Activated T-helper 17 cell treated with anti-CD3 and anti-CD28 coated beads, Interleukin-2, amount 50 U/mL, for 72 hours (primary cell): ENCODE data around the gene RASGRF1. TPM values are rescaled to one million over a fixed set of nuclear protein-coding genes. Genes with fewer than 3 reads are reported as not detected.
"Not testable (repeated sequence)": the region's sequence is repeated elsewhere in the genome, so short reads cannot be mapped to it uniquely, and the experiment has no call there.

ENCODE experiments used
- ATAC-seq: fragments of 150-1000 bp; cut with Tn5 transposase; replicated peaks from 2 replicates; pipeline ENCODE4 v1.10.0; 2021; ENCODE audit warnings: mild to moderate bottlenecking, moderate library complexity
- H3K27ac Mint-ChIP-seq: one replicate; pipeline ENCODE4 v1.8.0; 2022; ENCODE audit warnings: mixed read lengths
- H3K27me3 Mint-ChIP-seq: one replicate; pipeline ENCODE4 v1.8.0; 2022; ENCODE audit warnings: mixed read lengths
- H3K36me3 Mint-ChIP-seq: one replicate; pipeline ENCODE4 v1.8.0; 2022; ENCODE audit warnings: low read depth, mild to moderate bottlenecking, mixed read lengths
- H3K4me1 Mint-ChIP-seq: one replicate; pipeline ENCODE4 v1.8.0; 2022; ENCODE audit warnings: mixed read lengths
- H3K4me3 Mint-ChIP-seq: one replicate; pipeline ENCODE4 v1.8.0; 2022; ENCODE audit warnings: mild to moderate bottlenecking, mixed read lengths
- H3K9me3 Mint-ChIP-seq: one replicate; pipeline ENCODE4 v1.8.0; 2022; ENCODE audit warnings: mixed read lengths
- total RNA-seq, 2 donors: library from RNA; stranded (reverse); gene quantifications; one replicate each; pipeline ENCODE4 v1.2.3, GENCODE V29; 2022

RASGRF1 gene
- total RNA-seq, 2 donors from 2014 or later = not detected

DNA sequence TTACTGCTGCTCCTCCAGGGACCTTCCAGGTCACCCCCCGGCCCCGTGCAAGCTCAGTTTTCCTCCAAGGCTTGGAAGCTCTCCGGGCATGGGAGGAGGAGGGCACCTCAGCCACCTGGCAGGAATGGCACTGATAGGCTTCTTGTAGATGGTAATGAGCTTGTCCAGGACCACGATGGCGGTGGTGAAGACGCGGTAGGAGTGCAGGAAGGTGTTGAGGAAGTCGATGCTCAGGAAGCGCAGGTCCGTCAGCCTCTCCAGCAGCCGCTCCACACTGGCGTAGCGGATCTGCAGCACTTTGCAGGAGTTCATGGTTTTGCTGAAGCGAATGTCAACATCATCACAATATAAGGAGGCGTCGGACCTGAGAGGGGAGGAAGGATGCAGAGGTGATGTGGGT lies 84.5 kb downstream of the RASGRF1 start:
- Mint-ChIP-seq H3K27ac (no peak overlapping the region), H3K4me1 (peaks cover 9% of the 10 kb centered on the region), H3K4me3 (no peak overlapping the region), H3K36me3 (no peaks in the 10 kb centered on the region), H3K27me3 (no peaks in the 10 kb centered on the region), H3K9me3 (no peaks in the 10 kb centered on the region)
- ATAC-seq = no peak

- Mint-ChIP-seq H3K36me3 (no peaks in the 10 kb centered on the region), H3K4me1 (peaks cover 9% of the 10 kb centered on the region), H3K4me3 (no peak overlapping the region), H3K9me3 (no peaks in the 10 kb centered on the region), H3K27me3 (no peaks in the 10 kb centered on the region), H3K27ac (peak overlapping the region; percentile 82)
- ATAC-seq = peak; percentile 81
Measured at GRCh38 chr15:79004336-79004735, 86.2 kb downstream of the RASGRF1 start.

DNA sequence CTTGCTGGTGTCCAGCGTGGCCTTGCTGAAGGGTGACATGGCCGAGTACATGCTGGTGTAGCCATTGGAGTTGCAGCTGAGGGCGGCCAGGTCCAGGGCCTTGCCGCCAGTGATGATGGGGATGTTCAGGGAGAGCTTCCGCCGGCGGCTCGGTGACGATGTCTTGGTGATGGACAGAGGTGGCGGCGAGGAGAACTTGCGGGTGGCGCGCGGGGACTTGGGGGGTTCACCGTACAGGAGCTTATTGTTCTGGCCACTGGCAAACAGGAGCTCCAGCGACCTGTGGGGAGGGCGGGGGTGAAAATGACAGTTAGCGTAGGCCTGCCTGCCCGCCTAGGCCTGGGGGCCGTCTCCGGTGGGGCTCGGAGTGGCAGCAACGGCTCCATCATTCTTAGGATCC lies 86.7 kb downstream of the RASGRF1 start:
- Mint-ChIP-seq H3K27ac (no peak overlapping the region), H3K4me3 (no peak overlapping the region), H3K9me3 (no peaks in the 10 kb centered on the region), H3K27me3 (no peaks in the 10 kb centered on the region), H3K4me1 (peaks cover 9% of the 10 kb centered on the region), H3K36me3 (no peaks in the 10 kb centered on the region)
- no peak for ATAC-seq

- H3K27ac Mint-ChIP-seq = no peak overlapping the region
Measured at GRCh38 chr15:79003301-79003700, 87.3 kb downstream of the RASGRF1 start.

DNA sequence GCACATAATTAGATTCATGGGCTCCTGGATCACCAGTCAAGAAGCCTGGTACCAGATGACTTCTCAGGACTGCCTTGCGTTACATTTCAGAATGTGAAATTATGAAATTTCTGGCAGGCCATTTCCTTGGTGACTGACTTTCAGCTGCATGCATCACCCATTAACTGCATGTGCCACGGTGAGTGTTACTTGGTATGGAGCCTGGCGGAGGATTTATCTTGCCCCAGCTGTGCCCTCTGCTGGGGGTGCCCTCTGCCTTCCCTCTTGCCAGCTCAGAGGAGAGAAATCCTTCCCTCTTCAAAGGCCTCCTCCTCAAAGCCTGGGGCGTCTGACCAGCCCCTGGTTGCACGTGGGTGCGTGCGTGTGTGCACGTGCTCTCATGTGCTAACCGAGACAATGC lies 88.0 kb downstream of the RASGRF1 start:
- Mint-ChIP-seq H3K4me1 (peaks cover 9% of the 10 kb centered on the region), H3K27me3 (no peaks in the 10 kb centered on the region), H3K4me3 (no peak overlapping the region), H3K36me3 (no peaks in the 10 kb centered on the region), H3K9me3 (no peaks in the 10 kb centered on the region), H3K27ac (peak overlapping the region; percentile 44)
- ATAC-seq = no peak

More at GRCh38 chr15:79003301-79003700, 87.3 kb downstream of the RASGRF1 start:
- H3K36me3 Mint-ChIP-seq = no peaks in the 10 kb centered on the region
- no peaks in the 10 kb centered on the region for H3K27me3 Mint-ChIP-seq
- ATAC-seq = no peak
- peaks cover 9% of the 10 kb centered on the region for H3K4me1 Mint-ChIP-seq
- no peak overlapping the region for H3K4me3 Mint-ChIP-seq
- H3K9me3 Mint-ChIP-seq = no peaks in the 10 kb centered on the region

DNA sequence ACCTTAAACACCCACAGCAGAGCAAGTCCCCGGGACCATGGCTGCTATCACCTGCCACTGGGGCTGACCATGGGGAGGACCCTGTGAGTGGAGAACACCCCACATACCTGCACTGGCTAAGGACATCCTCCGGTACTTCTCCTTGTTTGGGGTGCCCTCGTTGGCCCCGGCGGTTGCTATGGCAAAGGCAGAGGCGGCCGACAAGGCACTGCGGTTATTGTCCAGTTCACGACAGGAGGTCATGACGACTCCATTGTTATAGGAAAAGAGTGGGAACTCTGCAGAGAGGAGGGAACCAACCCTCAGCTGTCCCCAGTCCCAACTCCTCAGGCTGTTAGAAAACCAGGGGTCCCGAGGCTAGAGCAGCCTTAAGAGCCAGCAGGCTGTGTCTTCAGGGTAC lies 90.9 kb downstream of the RASGRF1 start:
- H3K4me3 Mint-ChIP-seq = no peak overlapping the region
- no peaks in the 10 kb centered on the region for H3K27me3 Mint-ChIP-seq
- no peaks in the 10 kb centered on the region for H3K36me3 Mint-ChIP-seq
- ATAC-seq = no peak
- peaks cover 3% of the 10 kb centered on the region for H3K4me1 Mint-ChIP-seq
- no peak overlapping the region for H3K27ac Mint-ChIP-seq
- no peaks in the 10 kb centered on the region for H3K9me3 Mint-ChIP-seq

GRCh38 chr15:78998526-78998925 lies 92.1 kb downstream of the RASGRF1 start:
- H3K9me3 Mint-ChIP-seq = no peaks in the 10 kb centered on the region
- H3K36me3 Mint-ChIP-seq = no peaks in the 10 kb centered on the region
- no peak overlapping the region for H3K27ac Mint-ChIP-seq
- H3K4me3 Mint-ChIP-seq = no peak overlapping the region
- H3K27me3 Mint-ChIP-seq = no peaks in the 10 kb centered on the region
- no peaks in the 10 kb centered on the region for H3K4me1 Mint-ChIP-seq
- no peak for ATAC-seq

GRCh38 chr15:78997981-78998499 lies 92.5 kb downstream of the RASGRF1 start:
- Mint-ChIP-seq H3K4me3 (no peak overlapping the region), H3K9me3 (no peaks in the 10 kb centered on the region), H3K4me1 (peaks cover 2% of the 10 kb centered on the region), H3K36me3 (no peaks in the 10 kb centered on the region), H3K27me3 (no peaks in the 10 kb centered on the region), H3K27ac (no peak overlapping the region)
- no peak for ATAC-seq

GRCh38 chr15:78996894-78997275 lies 93.7 kb downstream of the RASGRF1 start:
- Mint-ChIP-seq H3K4me3 (no peak overlapping the region), H3K9me3 (no peaks in the 10 kb centered on the region), H3K27ac (no peak overlapping the region), H3K27me3 (no peaks in the 10 kb centered on the region), H3K4me1 (peaks cover 6% of the 10 kb centered on the region), H3K36me3 (no peaks in the 10 kb centered on the region)
- ATAC-seq = no peak

DNA sequence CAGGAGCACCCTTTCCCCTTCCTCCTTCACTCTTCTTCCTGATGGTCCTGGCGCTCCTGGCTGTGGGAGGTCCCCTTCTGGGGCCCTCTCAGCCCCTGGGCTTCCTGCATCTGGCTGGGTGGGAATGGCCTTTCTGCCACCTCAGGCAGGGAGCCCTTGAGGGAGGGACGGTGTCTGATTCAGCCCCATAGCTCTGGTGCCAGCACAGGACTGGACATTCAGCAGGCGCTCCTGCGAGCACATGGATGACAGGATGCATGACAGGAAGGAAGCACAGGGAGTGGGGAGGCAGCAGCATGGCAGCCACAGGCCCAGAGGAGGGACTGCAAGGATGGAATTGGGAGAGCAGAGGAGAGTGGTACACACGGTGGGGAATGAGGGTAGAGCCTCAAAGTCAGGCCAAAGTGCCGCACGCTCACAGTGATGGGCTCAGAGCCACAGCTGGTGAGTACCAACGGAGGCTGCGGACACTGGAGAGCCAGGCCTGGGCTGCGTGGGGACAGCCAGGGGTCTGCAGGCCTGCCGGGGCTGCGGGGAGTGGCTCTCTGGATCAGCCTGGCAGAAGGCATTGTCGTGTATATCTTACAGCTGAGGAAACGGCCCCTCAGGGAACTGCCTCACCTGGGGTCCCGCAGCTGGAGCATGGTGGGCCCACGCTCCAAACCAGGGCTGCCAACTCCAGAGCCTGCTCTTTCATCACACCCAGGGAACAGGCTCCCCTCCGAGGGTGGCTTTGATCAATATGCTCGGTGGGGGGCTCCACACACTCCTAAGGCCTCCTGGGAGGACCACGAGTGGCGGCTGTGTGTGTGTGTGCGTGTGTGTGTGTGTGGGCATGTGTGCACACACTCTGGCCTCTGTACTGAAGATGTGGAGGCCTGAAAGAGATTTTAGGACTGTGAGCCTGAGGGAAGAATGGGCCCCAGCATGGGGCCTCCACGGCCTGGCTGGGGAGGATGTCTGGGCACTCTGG lies 94.4 kb downstream of the RASGRF1 start:
- Mint-ChIP-seq H3K4me3 (no peak overlapping the region), H3K36me3 (no peaks in the 10 kb centered on the region), H3K9me3 (no peaks in the 10 kb centered on the region), H3K4me1 (peaks cover 6% of the 10 kb centered on the region), H3K27me3 (no peaks in the 10 kb centered on the region), H3K27ac (no peak overlapping the region)
- no peak for ATAC-seq

DNA sequence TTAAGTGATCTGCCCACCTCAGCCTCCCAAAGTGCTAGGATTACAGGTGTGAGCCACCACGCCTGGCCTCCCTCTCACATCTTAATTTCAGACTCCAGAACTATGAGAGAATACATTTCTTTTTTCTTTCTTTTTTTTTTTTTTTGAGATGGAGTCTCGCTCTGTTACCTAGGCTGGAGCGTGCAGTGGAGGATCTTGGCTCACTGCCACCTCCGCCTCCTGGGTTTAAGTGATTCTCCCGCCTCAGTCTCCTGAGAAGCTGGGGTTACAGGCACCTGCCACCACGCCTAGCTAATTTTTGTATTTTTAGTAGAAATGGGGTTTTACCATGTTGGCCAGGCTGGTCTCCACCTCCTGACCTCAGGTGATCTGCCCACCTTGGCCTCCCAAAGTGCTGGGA lies 95.4 kb downstream of the RASGRF1 start:
- H3K4me1 Mint-ChIP-seq, H3K36me3 Mint-ChIP-seq, H3K4me3 Mint-ChIP-seq, H3K9me3 Mint-ChIP-seq, ATAC-seq, H3K27ac Mint-ChIP-seq, H3K27me3 Mint-ChIP-seq: not testable (repeated sequence)

GRCh38 chr15:78993931-78994530 lies 96.5 kb downstream of the RASGRF1 start:
- no peaks in the 10 kb centered on the region for H3K27me3 Mint-ChIP-seq
- peaks cover 6% of the 10 kb centered on the region for H3K4me1 Mint-ChIP-seq
- no peaks in the 10 kb centered on the region for H3K9me3 Mint-ChIP-seq
- no peak overlapping the region for H3K4me3 Mint-ChIP-seq
- no peak overlapping the region for H3K27ac Mint-ChIP-seq
- ATAC-seq = no peak
- H3K36me3 Mint-ChIP-seq = no peaks in the 10 kb centered on the region

DNA sequence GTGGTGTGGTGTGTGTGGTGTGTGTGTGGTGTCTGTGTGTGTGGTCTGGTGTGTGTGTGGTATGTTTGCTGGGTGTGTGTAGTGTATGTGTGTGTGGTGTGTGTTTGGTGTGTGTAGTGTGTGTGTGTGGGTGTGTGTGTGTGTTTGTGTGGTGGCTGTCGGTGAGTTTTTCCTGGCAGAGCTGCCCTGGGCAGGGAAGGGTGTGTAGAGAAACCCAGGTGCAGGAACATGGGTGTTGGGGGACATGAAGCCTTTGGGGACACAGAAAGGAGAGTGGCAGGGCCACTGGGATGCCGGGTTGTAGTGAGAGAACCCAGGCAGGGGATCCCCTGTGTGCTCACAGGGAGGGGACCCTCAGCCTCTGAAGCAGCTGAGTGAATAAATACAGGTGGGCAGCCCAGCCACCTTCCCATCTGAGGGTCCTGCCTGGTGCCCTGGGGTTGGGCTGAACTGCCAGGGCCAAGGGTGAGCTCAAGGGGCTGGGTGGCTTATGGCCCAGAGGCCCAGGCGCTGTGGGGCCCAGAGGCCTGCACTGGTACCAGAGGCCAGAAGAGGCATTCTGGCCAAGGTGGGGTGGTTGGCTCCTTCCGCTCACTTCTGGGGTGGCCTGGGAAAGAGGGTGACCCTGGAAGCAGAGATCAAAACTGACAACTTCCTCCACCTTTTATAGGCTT lies 97.2 kb downstream of the RASGRF1 start:
- no peaks in the 10 kb centered on the region for H3K36me3 Mint-ChIP-seq
- H3K27me3 Mint-ChIP-seq = no peaks in the 10 kb centered on the region
- H3K4me3 Mint-ChIP-seq = no peak overlapping the region
- no peak for ATAC-seq
- no peak overlapping the region for H3K27ac Mint-ChIP-seq
- H3K4me1 Mint-ChIP-seq = peaks cover 6% of the 10 kb centered on the region
- H3K9me3 Mint-ChIP-seq = no peaks in the 10 kb centered on the region

GRCh38 chr15:78992416-78993256 lies 97.9 kb downstream of the RASGRF1 start:
- Mint-ChIP-seq H3K4me1 (peaks cover 6% of the 10 kb centered on the region), H3K9me3 (no peaks in the 10 kb centered on the region), H3K36me3 (no peaks in the 10 kb centered on the region), H3K27ac (peak overlapping the region; percentile 35), H3K27me3 (no peaks in the 10 kb centered on the region), H3K4me3 (no peak overlapping the region)
- no peak for ATAC-seq
